Measurements from ENCODE around the gene PAK6.

PAK6 gene

GRCh38 chr15:40242213-40242599 is 3.3 kb downstream of the PAK6 start:
- no peak for DNase-seq

GRCh38 chr15:40242601-40243000 is 3.7 kb downstream of the PAK6 start:
- no peak for DNase-seq

- no peak for DNase-seq
These were observed 4.4 kb downstream of the PAK6 start for GRCh38 chr15:40243126-40243810.

- no peak for DNase-seq
These were observed 6.2 kb downstream of the PAK6 start for GRCh38 chr15:40244961-40245523.

- no peak for DNase-seq
These were observed 7.0 kb downstream of the PAK6 start for GRCh38 chr15:40245666-40246450.

- no peak for DNase-seq
These were observed 7.8 kb downstream of the PAK6 start for GRCh38 chr15:40246496-40247280.

GRCh38 chr15:40247406-40247971 is 8.6 kb downstream of the PAK6 start:
- DNase-seq = no peak

- no peak for DNase-seq
These were observed 9.3 kb downstream of the PAK6 start for GRCh38 chr15:40248006-40248783.

GRCh38 chr15:40249477-40250303 is 10.8 kb downstream of the PAK6 start:
- no peak for DNase-seq

- no peak for DNase-seq
These were observed 11.4 kb downstream of the PAK6 start for GRCh38 chr15:40250304-40250656.

- DNase-seq = no peak
These were observed 12.1 kb downstream of the PAK6 start for GRCh38 chr15:40250771-40251483.

- DNase-seq = no peak
These were observed 12.8 kb downstream of the PAK6 start for GRCh38 chr15:40251486-40252140.

GRCh38 chr15:40252141-40252437 is 13.2 kb downstream of the PAK6 start:
- DNase-seq = no peak

GRCh38 chr15:40252438-40253166 is 13.7 kb downstream of the PAK6 start:
- DNase-seq = no peak

GRCh38 chr15:40253167-40253790 is 14.4 kb downstream of the PAK6 start:
- no peak for DNase-seq

- no peak for DNase-seq
These were observed 15.6 kb downstream of the PAK6 start for GRCh38 chr15:40254452-40254851.

GRCh38 chr15:40255033-40255432 is 16.2 kb downstream of the PAK6 start:
- no peak for DNase-seq

- DNase-seq = no peak
These were observed 17.9 kb downstream of the PAK6 start for GRCh38 chr15:40256638-40257235.
